Astrocyte (in vitro differentiated cells and primary cell): ENCODE measurements around the gene HADHB. TPM values are rescaled to one million over a fixed set of nuclear protein-coding genes. Genes with fewer than 3 reads are reported as not detected.

Experiments used
- DNase-seq: peaks from one replicate; pipeline ENCODE4 v3.0.0-alpha.2; 2010; ENCODE audit warnings: low read depth
- FAIRE-seq: peaks from 2 replicates; lab custom pipeline; 2011; peaks lifted over from hg19 to GRCh38; lab: Jason Lieb, UNC
- H2AFZ ChIP-seq: 2 replicates; pipeline ENCODE4 v1.6.0; 2012; ENCODE audit warnings: low read depth, low read length, inconsistent platforms
- H3K27ac ChIP-seq: 2 replicates; pipeline ENCODE4 v1.5.1; 2011; ENCODE audit warnings: low read depth, low read length, inconsistent platforms
- H3K27me3 ChIP-seq: 2 replicates; pipeline ENCODE4 v1.6.0; 2011; ENCODE audit warnings: low read length, inconsistent platforms; ENCODE audit not compliant: insufficient read depth
- H3K36me3 ChIP-seq: 2 replicates; pipeline ENCODE4 v1.5.1; 2011; ENCODE audit warnings: low read length, inconsistent platforms; ENCODE audit not compliant: insufficient read depth
- H3K4me1 ChIP-seq: 2 replicates; pipeline ENCODE4 v1.5.1; 2011; ENCODE audit warnings: low read length, inconsistent platforms; ENCODE audit not compliant: insufficient read depth
- H3K4me2 ChIP-seq: 2 replicates; pipeline ENCODE4 v1.6.0; 2012; ENCODE audit warnings: low read length, inconsistent platforms
- H3K4me3 ChIP-seq: 2 replicates; pipeline ENCODE4 v1.5.1; 2011; ENCODE audit warnings: low read depth, mild to moderate bottlenecking, low read length, inconsistent platforms; ENCODE audit not compliant: insufficient read depth
- H3K79me2 ChIP-seq: 2 replicates; pipeline ENCODE4 v1.6.0; 2012; ENCODE audit warnings: mild to moderate bottlenecking, low read length, inconsistent platforms; ENCODE audit not compliant: insufficient read depth
- H3K9ac ChIP-seq: 2 replicates; pipeline ENCODE4 v1.6.0; 2012; ENCODE audit warnings: mild to moderate bottlenecking, low read length, inconsistent platforms
- H3K9me3 ChIP-seq: 2 replicates; pipeline ENCODE4 v1.5.1; 2012; ENCODE audit warnings: low read depth, mild to moderate bottlenecking, low read length, inconsistent platforms; ENCODE audit not compliant: insufficient read depth
- H4K20me1 ChIP-seq: 2 replicates; pipeline ENCODE4 v1.6.0; 2012; ENCODE audit warnings: low read length, inconsistent platforms; ENCODE audit not compliant: insufficient read depth
- H3K27ac Mint-ChIP-seq: one replicate; pipeline ENCODE4 v1.8.0; 2021; ENCODE audit warnings: mild to moderate bottlenecking, mixed read lengths; ENCODE audit not compliant: unreplicated experiment
- H3K27me3 Mint-ChIP-seq: one replicate; pipeline ENCODE4 v1.8.0; 2021; ENCODE audit warnings: low read depth, mixed read lengths; ENCODE audit not compliant: unreplicated experiment
- H3K36me3 Mint-ChIP-seq: one replicate; pipeline ENCODE4 v1.8.0; 2021; ENCODE audit warnings: low read depth, mixed read lengths; ENCODE audit not compliant: unreplicated experiment
- H3K4me1 Mint-ChIP-seq: one replicate; pipeline ENCODE4 v1.8.0; 2021; ENCODE audit warnings: low read depth, mixed read lengths; ENCODE audit not compliant: unreplicated experiment
- H3K4me3 Mint-ChIP-seq: one replicate; pipeline ENCODE4 v1.8.0; 2021; ENCODE audit warnings: mild to moderate bottlenecking, moderate library complexity, mixed read lengths; ENCODE audit not compliant: unreplicated experiment
- H3K9me3 Mint-ChIP-seq: one replicate; pipeline ENCODE4 v1.8.0; 2021; ENCODE audit warnings: mild to moderate bottlenecking, mixed read lengths; ENCODE audit not compliant: unreplicated experiment
- EZH2 ChIP-seq: IDR thresholded peaks from 2 replicates; pipeline ENCODE4 v1.6.1; 2012; ENCODE audit warnings: mild to moderate bottlenecking, low read length, inconsistent platforms; ENCODE audit not compliant: insufficient read depth
- total RNA-seq: library from RNA; stranded (reverse); gene quantifications from 2 replicates; pipeline ENCODE4 v1.2.1, GENCODE V29; 2021
- TF ChIP-seq, protein P1 (sequence below): IDR thresholded peaks from 2 replicates; pipeline ENCODE4 v1.5.1; 2011; ENCODE audit warnings: low read depth, mild to moderate bottlenecking, inconsistent platforms, low read length, moderate library complexity; ENCODE audit not compliant: insufficient read depth

Gene HADHB
- total RNA-seq, 1 donor from 2014 or later, result 109 TPM

DNA sequence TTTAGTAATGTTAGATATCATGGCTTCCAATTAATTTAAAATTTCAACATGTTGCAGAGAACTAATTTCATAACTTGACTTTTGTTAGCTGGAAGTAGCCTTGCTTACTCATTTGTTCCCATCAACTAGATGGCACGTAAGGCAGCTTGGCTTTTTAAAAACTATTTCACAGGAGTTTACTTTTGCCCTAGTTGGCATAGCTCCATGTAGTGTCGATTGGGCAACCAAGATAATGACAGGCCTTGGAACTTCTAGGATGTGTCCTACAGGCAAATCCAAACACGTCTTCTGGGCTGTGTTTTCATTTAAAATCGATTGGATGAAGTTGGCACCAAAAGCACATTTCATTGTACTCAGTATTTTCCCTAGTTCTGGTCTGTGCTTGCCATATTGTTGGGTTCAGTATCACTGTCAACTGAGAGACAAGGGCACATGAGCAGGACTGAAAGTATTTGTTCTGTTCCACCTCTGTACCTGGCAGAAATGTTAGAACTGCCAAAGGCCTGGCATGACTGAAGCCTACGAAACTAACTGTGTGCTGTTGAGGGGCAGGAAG lies 29.4 kb downstream of the HADHB start:
- Histone ChIP-seq H3K9me3 (no peaks in the 10 kb centered on the region), H3K4me3 (no peak overlapping the region), H3K4me2 (no peak overlapping the region), H2AFZ (no peak overlapping the region), H3K27ac (no peak overlapping the region), H4K20me1 (no peaks in the 10 kb centered on the region), H3K36me3 (peaks cover 23% of the 10 kb centered on the region), H3K4me1 (no peaks in the 10 kb centered on the region), H3K27me3 (no peaks in the 10 kb centered on the region), H3K9ac (no peak overlapping the region), H3K79me2 (no peaks in the 10 kb centered on the region)
- FAIRE-seq, result peak; percentile 59
- H3K9me3 Mint-ChIP-seq, result no peaks in the 10 kb centered on the region
- no peak overlapping the region for H3K27ac Mint-ChIP-seq
- H3K4me1 Mint-ChIP-seq, result no peaks in the 10 kb centered on the region
- no peaks in the 10 kb centered on the region for H3K27me3 Mint-ChIP-seq
- TF ChIP-seq, protein P1, sequence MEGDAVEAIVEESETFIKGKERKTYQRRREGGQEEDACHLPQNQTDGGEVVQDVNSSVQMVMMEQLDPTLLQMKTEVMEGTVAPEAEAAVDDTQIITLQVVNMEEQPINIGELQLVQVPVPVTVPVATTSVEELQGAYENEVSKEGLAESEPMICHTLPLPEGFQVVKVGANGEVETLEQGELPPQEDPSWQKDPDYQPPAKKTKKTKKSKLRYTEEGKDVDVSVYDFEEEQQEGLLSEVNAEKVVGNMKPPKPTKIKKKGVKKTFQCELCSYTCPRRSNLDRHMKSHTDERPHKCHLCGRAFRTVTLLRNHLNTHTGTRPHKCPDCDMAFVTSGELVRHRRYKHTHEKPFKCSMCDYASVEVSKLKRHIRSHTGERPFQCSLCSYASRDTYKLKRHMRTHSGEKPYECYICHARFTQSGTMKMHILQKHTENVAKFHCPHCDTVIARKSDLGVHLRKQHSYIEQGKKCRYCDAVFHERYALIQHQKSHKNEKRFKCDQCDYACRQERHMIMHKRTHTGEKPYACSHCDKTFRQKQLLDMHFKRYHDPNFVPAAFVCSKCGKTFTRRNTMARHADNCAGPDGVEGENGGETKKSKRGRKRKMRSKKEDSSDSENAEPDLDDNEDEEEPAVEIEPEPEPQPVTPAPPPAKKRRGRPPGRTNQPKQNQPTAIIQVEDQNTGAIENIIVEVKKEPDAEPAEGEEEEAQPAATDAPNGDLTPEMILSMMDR, result no peak
- TF ChIP-seq EZH2, result no peak
- peaks cover 11% of the 10 kb centered on the region for H3K36me3 Mint-ChIP-seq
- no peak overlapping the region for H3K4me3 Mint-ChIP-seq
- DNase-seq, result peak; percentile 76

DNA sequence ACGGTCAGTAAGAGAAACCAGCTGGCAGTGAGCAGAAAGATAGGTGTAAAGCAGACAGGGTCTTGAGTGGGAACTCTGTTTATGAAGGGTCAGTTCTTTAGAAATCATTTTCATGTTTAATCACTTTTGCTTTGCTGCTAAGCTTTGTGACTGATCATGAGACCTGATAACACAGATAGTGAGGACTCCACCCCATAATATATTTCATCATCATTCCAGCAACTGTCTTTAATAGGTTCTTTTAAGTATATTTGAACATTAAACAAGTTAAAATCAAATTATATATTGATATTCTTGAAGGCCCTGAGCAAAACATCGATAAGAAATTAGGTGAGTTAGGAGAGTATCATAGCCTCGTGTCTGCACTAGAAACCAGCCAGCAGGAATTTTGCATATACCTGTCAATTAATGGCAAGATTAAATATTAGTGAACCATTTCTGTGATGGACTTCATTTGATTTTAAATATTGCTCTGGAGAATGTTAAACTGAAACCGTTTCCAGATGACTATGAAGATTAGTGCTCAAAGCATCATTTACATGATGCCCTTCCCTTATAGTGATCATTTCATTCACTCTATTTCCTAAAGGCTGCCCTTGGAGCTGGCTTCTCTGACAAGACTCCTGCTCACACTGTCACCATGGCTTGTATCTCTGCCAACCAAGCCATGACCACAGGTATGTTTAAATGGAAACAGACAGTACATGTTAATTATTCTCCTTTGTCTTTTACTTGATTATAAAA lies 31.9 kb downstream of the HADHB start:
- Mint-ChIP-seq H3K27ac (no peak overlapping the region), H3K27me3 (no peaks in the 10 kb centered on the region), H3K36me3 (peaks cover 19% of the 10 kb centered on the region), H3K4me3 (no peak overlapping the region), H3K9me3 (no peaks in the 10 kb centered on the region), H3K4me1 (no peaks in the 10 kb centered on the region)
- H3K4me1 ChIP-seq, result no peaks in the 10 kb centered on the region
- H3K36me3 ChIP-seq, result peaks cover 40% of the 10 kb centered on the region
- no peak overlapping the region for H3K9ac ChIP-seq
- H4K20me1 ChIP-seq, result no peaks in the 10 kb centered on the region
- no peaks in the 10 kb centered on the region for H3K9me3 ChIP-seq
- DNase-seq, result no peak
- H3K4me2 ChIP-seq, result no peak overlapping the region
- FAIRE-seq, result no peak
- TF ChIP-seq EZH2, result no peak
- H3K27ac ChIP-seq, result no peak overlapping the region
- no peaks in the 10 kb centered on the region for H3K79me2 ChIP-seq
- H3K4me3 ChIP-seq, result no peak overlapping the region
- no peaks in the 10 kb centered on the region for H3K27me3 ChIP-seq
- no peak overlapping the region for H2AFZ ChIP-seq

GRCh38 chr2:26279886-26280285 lies 35.1 kb downstream of the HADHB start:
- FAIRE-seq, result no peak
- H3K4me2 ChIP-seq, result no peak overlapping the region

More at GRCh38 chr2:26279886-26280285, 35.1 kb downstream of the HADHB start:
- no peak for DNase-seq
- no peaks in the 10 kb centered on the region for H4K20me1 ChIP-seq
- peaks cover 3% of the 10 kb centered on the region for H3K4me1 Mint-ChIP-seq
- no peak overlapping the region for H3K4me3 ChIP-seq
- H3K27me3 Mint-ChIP-seq, result no peaks in the 10 kb centered on the region
- H3K36me3 ChIP-seq, result peaks cover 45% of the 10 kb centered on the region
- H3K27me3 ChIP-seq, result no peaks in the 10 kb centered on the region
- peaks cover 3% of the 10 kb centered on the region for H3K4me1 ChIP-seq
- no peak overlapping the region for H3K27ac ChIP-seq
- H3K9ac ChIP-seq, result no peak overlapping the region
- peaks cover 21% of the 10 kb centered on the region for H3K36me3 Mint-ChIP-seq
- no peak overlapping the region for H2AFZ ChIP-seq
- no peak for TF ChIP-seq EZH2
- TF ChIP-seq, protein P1, result no peak
- H3K4me3 Mint-ChIP-seq, result no peak overlapping the region
- no peaks in the 10 kb centered on the region for H3K9me3 Mint-ChIP-seq
- no peaks in the 10 kb centered on the region for H3K79me2 ChIP-seq
- H3K27ac Mint-ChIP-seq, result no peak overlapping the region
- H3K9me3 ChIP-seq, result no peaks in the 10 kb centered on the region
